ENCODE results near the gene CFAP299.

CFAP299 gene

DNA sequence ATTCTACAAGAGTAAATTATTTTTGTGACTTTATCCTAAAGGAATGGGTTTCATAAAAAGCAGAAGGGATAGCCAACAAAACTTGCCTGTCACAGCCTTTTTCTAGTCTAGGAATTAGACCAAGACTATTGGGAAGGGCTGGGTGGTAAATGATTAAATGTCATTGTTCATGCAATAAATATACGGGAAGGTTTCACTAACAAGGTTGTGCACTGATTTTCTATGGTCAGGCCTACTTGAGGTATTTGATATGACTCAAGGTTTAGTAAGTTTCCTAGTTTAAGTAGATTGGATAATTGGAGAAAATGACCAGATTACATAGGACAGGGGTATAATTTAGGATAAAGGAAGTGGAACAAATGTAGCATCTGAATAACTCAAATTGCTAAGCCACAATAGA is 445.9 kb downstream of the CFAP299 start:
- no peak overlapping the region for H3K4me2 ChIP-seq (ENCODE audit: low read length)
- H4K20me1 ChIP-seq (ENCODE audit: insufficient read depth, low read length) = no peaks in the 10 kb centered on the region
- no peaks in the 10 kb centered on the region for H3K79me2 ChIP-seq (ENCODE audit: insufficient read depth, low read length)
- H3K4me1 ChIP-seq (ENCODE audit: insufficient read depth, low read length, severe bottlenecking) = no peaks in the 10 kb centered on the region
- H3K9me2 ChIP-seq (ENCODE audit: low read depth, low read length) = no peaks in the 10 kb centered on the region
- no peak overlapping the region for H3K9ac ChIP-seq (ENCODE audit: low read length)
- no peak overlapping the region for H2AFZ ChIP-seq (ENCODE audit: low read length)
- no peak for TF ChIP-seq EZH2 (IDR thresholded peaks at IDR 0.05; ENCODE audit: borderline replicate concordance, low read length)
- TF ChIP-seq, protein P1, sequence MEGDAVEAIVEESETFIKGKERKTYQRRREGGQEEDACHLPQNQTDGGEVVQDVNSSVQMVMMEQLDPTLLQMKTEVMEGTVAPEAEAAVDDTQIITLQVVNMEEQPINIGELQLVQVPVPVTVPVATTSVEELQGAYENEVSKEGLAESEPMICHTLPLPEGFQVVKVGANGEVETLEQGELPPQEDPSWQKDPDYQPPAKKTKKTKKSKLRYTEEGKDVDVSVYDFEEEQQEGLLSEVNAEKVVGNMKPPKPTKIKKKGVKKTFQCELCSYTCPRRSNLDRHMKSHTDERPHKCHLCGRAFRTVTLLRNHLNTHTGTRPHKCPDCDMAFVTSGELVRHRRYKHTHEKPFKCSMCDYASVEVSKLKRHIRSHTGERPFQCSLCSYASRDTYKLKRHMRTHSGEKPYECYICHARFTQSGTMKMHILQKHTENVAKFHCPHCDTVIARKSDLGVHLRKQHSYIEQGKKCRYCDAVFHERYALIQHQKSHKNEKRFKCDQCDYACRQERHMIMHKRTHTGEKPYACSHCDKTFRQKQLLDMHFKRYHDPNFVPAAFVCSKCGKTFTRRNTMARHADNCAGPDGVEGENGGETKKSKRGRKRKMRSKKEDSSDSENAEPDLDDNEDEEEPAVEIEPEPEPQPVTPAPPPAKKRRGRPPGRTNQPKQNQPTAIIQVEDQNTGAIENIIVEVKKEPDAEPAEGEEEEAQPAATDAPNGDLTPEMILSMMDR (IDR thresholded peaks at IDR 0.05; ENCODE audit: low read length) = no peak
- no peak overlapping the region for H3K27ac ChIP-seq (ENCODE audit: low read depth, low read length, poor library complexity, severe bottlenecking)
- H3K36me3 ChIP-seq (ENCODE audit: insufficient read depth, low read length) = no peaks in the 10 kb centered on the region
- H3K27me3 ChIP-seq (ENCODE audit: insufficient read depth, low read length) = no peaks in the 10 kb centered on the region
- H3K4me3 ChIP-seq (ENCODE audit: low read depth, low read length, poor library complexity, severe bottlenecking) = no peak overlapping the region
- no peaks in the 10 kb centered on the region for H3F3A ChIP-seq (ENCODE audit: insufficient read depth, low read length)
- 0 out of 2 replicates have a peak, but pooled peaks cover 3% of the 10 kb centered on the region for H3K9me3 ChIP-seq (ENCODE audit: low read length)

DNA sequence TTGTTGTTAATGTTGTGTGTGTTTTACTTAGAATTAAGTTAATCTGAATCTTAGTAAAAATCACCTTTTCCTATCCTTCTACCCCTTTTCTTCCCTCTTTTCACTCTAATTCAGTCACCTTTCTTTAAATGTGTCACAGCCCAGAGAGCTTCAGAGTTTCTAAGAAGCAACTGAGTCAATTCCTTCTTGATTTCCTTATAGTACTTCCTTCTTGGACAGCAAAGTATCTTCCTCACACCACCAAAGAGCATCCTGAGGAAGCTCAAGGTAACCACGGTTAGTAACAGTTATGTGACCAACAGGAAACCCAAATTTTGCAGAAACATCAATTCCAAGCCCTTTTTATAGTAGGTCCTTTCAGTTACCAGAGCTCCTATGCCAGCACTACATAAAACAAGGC is 451.8 kb downstream of the CFAP299 start:
- no peaks in the 10 kb centered on the region for H3K9me2 ChIP-seq (ENCODE audit: low read depth, low read length)
- H3K36me3 ChIP-seq (ENCODE audit: insufficient read depth, low read length) = no peaks in the 10 kb centered on the region
- H2AFZ ChIP-seq (ENCODE audit: low read length) = no peak overlapping the region
- peaks cover 23% of the 10 kb centered on the region for H3K4me1 ChIP-seq (ENCODE audit: insufficient read depth, low read length, severe bottlenecking)
- H3K27me3 ChIP-seq (ENCODE audit: insufficient read depth, low read length) = no peaks in the 10 kb centered on the region
- H4K20me1 ChIP-seq (ENCODE audit: insufficient read depth, low read length) = no peaks in the 10 kb centered on the region
- no peak overlapping the region for H3K4me3 ChIP-seq (ENCODE audit: low read depth, low read length, poor library complexity, severe bottlenecking)
- no peak overlapping the region for H3K27ac ChIP-seq (ENCODE audit: low read depth, low read length, poor library complexity, severe bottlenecking)
- H3K4me2 ChIP-seq (ENCODE audit: low read length) = no peak overlapping the region
- H3F3A ChIP-seq (ENCODE audit: insufficient read depth, low read length) = no peaks in the 10 kb centered on the region
- H3K79me2 ChIP-seq (ENCODE audit: insufficient read depth, low read length) = no peaks in the 10 kb centered on the region
- 0 out of 2 replicates have a peak, but pooled peaks cover 3% of the 10 kb centered on the region for H3K9me3 ChIP-seq (ENCODE audit: low read length)
- TF ChIP-seq, protein P1 (IDR thresholded peaks at IDR 0.05; ENCODE audit: low read length) = no peak
- TF ChIP-seq EZH2 (IDR thresholded peaks at IDR 0.05; ENCODE audit: borderline replicate concordance, low read length) = no peak
- H3K9ac ChIP-seq (ENCODE audit: low read length) = no peak overlapping the region

DNA sequence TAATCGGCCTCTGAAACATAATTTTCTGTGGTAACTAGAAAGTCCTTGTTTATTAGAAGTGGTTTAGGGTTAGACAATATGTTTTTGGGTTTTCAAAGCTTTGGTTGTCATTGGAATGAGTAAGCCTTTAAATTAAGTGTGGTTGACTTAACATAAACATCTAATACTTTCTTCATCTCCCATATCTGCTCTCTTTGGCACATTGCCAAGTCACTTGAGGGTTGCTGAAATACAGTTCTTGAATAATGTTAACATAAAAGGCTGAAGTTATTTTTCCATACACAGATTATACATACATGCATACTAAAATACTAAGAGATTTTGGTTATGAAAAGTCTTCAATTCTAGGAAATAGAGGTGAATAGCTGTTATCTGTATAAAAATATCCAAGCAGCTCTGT is 453.3 kb downstream of the CFAP299 start:
- Histone ChIP-seq H3K79me2 (ENCODE audit: insufficient read depth, low read length) (no peaks in the 10 kb centered on the region), H3K4me1 (ENCODE audit: insufficient read depth, low read length, severe bottlenecking) (peaks cover 23% of the 10 kb centered on the region), H3K36me3 (ENCODE audit: insufficient read depth, low read length) (no peaks in the 10 kb centered on the region), H3K9me3 (ENCODE audit: low read length) (0 out of 2 replicates have a peak, but pooled peaks cover 3% of the 10 kb centered on the region), H3K27me3 (ENCODE audit: insufficient read depth, low read length) (no peaks in the 10 kb centered on the region), H3K4me3 (ENCODE audit: low read depth, low read length, poor library complexity, severe bottlenecking) (no peak overlapping the region), H3K4me2 (ENCODE audit: low read length) (no peak overlapping the region), H3K9ac (ENCODE audit: low read length) (no peak overlapping the region), H3K9me2 (ENCODE audit: low read depth, low read length) (no peaks in the 10 kb centered on the region), H3K27ac (ENCODE audit: low read depth, low read length, poor library complexity, severe bottlenecking) (peak overlapping the region; percentile 54), H2AFZ (ENCODE audit: low read length) (peak overlapping the region; percentile 27; the same call in 1 of the 2 replicates), H3F3A (ENCODE audit: insufficient read depth, low read length) (no peaks in the 10 kb centered on the region), H4K20me1 (ENCODE audit: insufficient read depth, low read length) (no peaks in the 10 kb centered on the region)
- TF ChIP-seq, protein P1 (IDR thresholded peaks at IDR 0.05; ENCODE audit: low read length) = no peak
- TF ChIP-seq EZH2 (IDR thresholded peaks at IDR 0.05; ENCODE audit: borderline replicate concordance, low read length) = no peak
